Ishikawa (cell line): ENCODE measurements around the gene SCD5.

ENCODE experiments used
- CREB1 ChIP-seq: IDR thresholded peaks from 2 replicates; pipeline ENCODE4 v1.6.1; 2012; ENCODE audit warnings: low read depth
- EP300 ChIP-seq: IDR thresholded peaks from 2 replicates; pipeline ENCODE4 v1.6.1; 2012; ENCODE audit warnings: borderline replicate concordance
- RAD21 ChIP-seq: IDR thresholded peaks from 2 replicates; pipeline ENCODE4 v1.6.1; 2012; ENCODE audit warnings: low read depth
- REST ChIP-seq: IDR thresholded peaks from 2 replicates; pipeline ENCODE4 v1.6.1; 2012; ENCODE audit warnings: low read depth, mild to moderate bottlenecking
- TAF1 ChIP-seq: IDR thresholded peaks from 2 replicates; pipeline ENCODE4 v1.6.1; 2012; ENCODE audit warnings: low read depth, mild to moderate bottlenecking
- TEAD4 ChIP-seq: IDR thresholded peaks from 2 replicates; pipeline ENCODE4 v1.6.1; 2012
- USF1 ChIP-seq: IDR thresholded peaks from 2 replicates; pipeline ENCODE4 v1.6.1; 2012

- TF ChIP-seq TAF1 (no peak), USF1 (no peak), CREB1 (no peak), REST (no peak), TEAD4 (no peak), RAD21 (no peak), EP300 (no peak)
Measured at GRCh38 chr4:82728301-82728700, 70.3 kb downstream of the SCD5 start.
